ENCODE measurements around the gene SPNS3.

SPNS3 gene

GRCh38 chr17:4532860-4533522 lies 99.3 kb downstream of the SPNS3 start:
- DNase-seq: no peak

DNA sequence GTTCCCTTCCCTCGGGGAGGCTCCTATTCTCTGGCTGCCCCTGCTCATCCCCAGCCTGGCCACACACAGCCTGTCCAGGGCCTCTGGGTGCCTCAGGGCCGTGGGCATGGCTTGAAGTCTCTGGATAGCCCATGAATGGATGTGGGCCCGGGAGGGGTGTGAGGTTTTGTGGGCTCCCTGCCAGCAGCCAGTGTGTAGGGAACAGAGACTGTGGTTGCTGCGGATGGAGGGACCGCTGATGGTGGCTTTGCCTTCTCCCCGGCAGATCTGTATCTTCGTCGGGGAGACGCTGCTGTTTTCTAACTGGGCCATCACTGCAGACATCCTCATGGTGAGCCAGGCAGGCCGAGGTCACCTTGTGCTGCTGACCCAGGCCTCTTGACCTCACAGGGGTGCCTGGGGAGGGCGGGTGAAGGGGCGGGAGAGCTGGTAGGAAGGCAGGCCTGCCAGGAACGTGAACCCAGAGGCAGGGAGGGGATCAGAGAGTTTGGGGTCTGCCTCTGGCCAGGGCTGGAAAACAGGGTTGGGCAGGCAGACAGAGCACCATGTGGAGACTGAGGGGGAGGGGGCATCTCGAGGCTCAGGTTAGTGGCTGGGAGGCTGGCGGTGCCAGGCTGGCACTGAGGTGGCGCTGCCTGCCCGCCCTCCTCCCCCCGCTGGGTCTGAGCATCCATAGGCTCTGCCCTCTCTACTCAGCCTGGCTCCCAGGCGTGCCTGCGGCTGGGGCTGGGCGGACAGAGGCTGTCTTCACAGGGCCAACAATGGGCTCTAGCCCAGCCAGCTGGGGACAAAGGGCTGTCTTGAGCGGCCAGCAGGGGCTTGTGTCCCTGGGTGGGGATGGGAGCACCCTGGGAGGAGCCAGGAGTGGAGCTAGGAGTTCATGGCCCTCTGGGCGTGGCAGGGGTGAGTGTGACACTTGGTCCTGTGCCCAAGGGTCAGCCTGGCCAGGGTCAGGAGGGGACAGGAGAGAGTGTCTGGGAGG lies 100.1 kb downstream of the SPNS3 start:
- DNase-seq: no peak

DNA sequence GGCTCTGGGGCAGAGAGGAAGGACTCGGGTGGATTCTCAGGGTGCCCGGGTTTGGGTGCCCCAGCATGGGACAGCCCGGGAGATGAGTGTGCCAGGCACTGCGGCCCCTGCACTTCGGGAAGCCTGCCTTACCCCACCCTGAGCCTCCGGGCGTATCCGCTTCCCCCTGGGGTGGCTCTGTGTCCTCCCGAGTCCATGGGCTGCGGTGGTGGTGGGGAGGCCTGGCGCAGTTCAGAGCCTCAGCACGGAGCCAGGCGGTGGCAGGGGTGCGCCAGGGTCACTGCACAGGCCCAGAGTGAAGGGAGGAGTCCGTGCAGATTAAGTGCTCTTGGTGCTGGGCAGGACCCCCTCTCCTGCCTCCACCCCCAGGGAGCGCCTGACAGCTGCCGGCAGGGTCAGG lies 100.8 kb downstream of the SPNS3 start:
- DNase-seq: no peak

DNA sequence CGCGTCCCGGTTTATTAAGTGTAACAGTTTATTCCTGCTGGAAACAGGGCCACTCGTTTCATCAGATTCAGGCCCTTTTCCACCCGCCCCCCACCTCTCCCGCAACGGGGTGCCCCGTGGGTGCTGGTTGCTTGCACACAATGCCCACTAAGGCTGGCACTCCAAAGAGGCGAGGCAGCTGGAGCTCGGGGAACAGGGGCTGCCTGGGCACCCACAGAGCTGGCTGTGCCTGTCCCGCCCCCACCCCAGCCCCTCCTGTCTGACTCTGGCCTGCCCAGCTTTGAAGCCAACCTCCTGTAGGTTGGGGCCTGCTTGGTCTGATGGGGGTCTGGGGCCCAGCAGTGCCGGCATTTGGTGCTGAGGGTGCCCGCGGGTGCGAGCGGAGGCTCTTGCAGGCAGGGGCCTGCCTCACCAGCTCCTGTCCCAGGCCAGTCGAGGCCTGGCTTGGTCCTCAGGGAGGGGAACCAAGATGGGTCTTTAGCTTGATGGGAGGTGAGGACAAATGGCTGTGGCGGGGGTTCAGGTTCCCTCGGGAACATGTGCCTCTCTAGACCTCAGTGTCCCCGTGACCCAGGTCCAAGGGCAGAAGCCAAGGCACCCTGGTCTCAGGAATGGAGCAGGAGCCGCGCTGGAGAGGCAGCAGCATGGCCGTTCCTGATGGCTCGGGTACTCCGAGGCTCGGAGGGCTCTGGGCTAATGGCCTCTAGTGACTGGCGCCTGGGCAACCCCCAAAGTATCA lies 101.4 kb downstream of the SPNS3 start:
- no peak for DNase-seq

DNA sequence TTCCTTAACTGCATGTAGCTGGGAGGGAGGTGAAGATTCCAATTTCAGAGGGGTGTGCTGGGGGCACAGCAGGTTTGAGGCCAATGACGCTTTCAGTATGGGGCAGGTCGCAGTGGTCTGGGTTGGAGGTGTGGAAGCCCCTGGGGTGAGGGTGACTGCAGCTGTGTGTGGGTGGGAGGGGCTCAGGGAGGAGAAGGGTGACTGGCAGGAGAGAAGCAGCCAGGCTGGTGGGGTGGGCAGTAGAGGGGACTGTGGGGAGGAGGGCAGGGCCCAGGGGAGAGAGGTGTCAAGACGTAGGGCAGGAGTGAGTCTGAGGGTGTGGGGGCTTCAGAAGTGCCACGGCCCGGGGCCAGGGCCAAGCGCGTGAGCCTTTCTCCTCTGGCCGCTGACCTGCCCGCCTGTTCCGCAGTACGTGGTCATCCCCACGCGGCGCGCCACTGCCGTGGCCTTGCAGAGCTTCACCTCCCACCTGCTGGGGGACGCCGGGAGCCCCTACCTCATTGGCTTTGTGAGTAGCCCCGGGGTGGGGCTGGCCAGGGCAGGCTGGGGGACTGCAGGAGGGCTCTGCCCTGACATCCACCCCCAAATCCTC lies 102.0 kb downstream of the SPNS3 start:
- no peak for DNase-seq

DNA sequence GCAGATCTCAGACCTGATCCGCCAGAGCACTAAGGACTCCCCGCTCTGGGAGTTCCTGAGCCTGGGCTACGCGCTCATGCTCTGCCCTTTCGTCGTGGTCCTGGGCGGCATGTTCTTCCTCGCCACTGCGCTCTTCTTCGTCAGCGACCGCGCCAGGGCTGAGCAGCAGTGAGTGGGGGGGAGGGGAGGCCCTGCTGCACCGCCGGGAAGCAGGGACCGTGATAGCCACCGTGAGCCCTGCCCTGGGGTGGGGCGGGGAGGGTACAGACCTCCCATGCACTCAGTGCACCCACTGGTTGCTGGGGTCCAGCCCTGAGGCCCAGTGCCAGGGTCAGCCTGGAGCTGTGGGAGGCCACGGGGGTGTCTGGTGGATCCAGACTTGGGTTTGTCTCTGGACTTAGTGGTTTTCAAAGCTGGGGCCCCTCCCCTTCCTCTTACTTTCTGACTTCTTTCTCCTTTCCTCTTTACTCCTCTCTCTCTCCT lies 102.6 kb downstream of the SPNS3 start:
- no peak for DNase-seq

- DNase-seq: no peak
These were observed 103.1 kb downstream of the SPNS3 start for GRCh38 chr17:4536742-4537411.
